Prostate gland (tissue), 2 donors: ENCODE data around the gene PRCC. TPM values are rescaled to one million over a fixed set of nuclear protein-coding genes. Genes with fewer than 3 reads are reported as not detected.
A peak's percentile ranks its signal among the peaks of the same experiment; 100 is the strongest.

ENCODE experiments used
- DNase-seq: peaks from one replicate; pipeline ENCODE4 v3.0.0-alpha.2; 2019; ENCODE audit warnings: low spot score
- H3K27ac ChIP-seq, 2 donors: fragments of 200-600 bp; sonication (generic); 2 replicates each; pipeline ENCODE4 v1.5.1; 2017 to 2019
- H3K27me3 ChIP-seq: fragments of 200-600 bp; sonication (generic); replicated peaks from 2 replicates; pipeline ENCODE4 v1.5.1; 2019; ENCODE audit not compliant: insufficient read depth
- H3K36me3 ChIP-seq, 2 donors: fragments of 200-600 bp; sonication (generic); 1 replicate in 1 of 2; 2 replicates in 1 of 2; pipeline versions ENCODE4 v1.5.1 to v1.8.1; 2017 to 2019
- H3K4me1 ChIP-seq: fragments of 200-600 bp; sonication (generic); replicated peaks from 2 replicates; pipeline ENCODE4 v1.5.1; 2019
- H3K4me3 ChIP-seq, 2 donors: fragments of 200-600 bp; sonication (generic); 2 replicates each; pipeline ENCODE4 v1.5.1; 2017 to 2019
- H3K9me3 ChIP-seq: fragments of 200-600 bp; sonication (generic); 2 replicates; pipeline ENCODE4 v1.5.1; 2017
- CTCF ChIP-seq, 4 experiments: fragments of 200-600 bp in 2 of 4; fragments of 450-650 bp in 2 of 4; sonication (generic) in 2 of 4; IDR thresholded peaks; 1 replicate in 3 of 4; 2 replicates in 1 of 4; pipeline ENCODE4 v1.5.1; 2016 to 2019; ENCODE audit warnings: antibody characterized with exemption in 4 of 4, mild to moderate bottlenecking in 2 of 4, moderate library complexity in 2 of 4
- POLR2A ChIP-seq: fragments of 450-650 bp; IDR thresholded peaks from one replicate; pipeline ENCODE4 v1.6.1; 2016; ENCODE audit warnings: antibody characterized with exemption, mild to moderate bottlenecking
- POLR2AphosphoS5 ChIP-seq: sonication (generic); formaldehyde crosslinking; IDR thresholded peaks from one replicate; pipeline ENCODE4 v1.6.1; 2017; ENCODE audit warnings: antibody characterized with exemption
- WGBS: methylation state at CpG from one replicate; pipeline ENCODE4 v1.1.5; 2018; 5-methylcytosine and 5-hydroxymethylcytosine counted together
- intact Hi-C: fragments of 100-400 bp; cut with DNase I; formaldehyde crosslinking; loops from one replicate; pipeline ENCODE4 v1.14.2; 2022
- total RNA-seq, 2 donors: library from RNA; depleted of rRNA; stranded (reverse); fragments of >200 nt; gene quantifications; one replicate each; pipeline ENCODE4 v1.1.0, GENCODE V29; 2016

Gene PRCC
- total RNA-seq, 2 donors from 2014 or later, result 33.0 to 61.5 TPM

GRCh38 chr1:156726549-156727226, 40.6 kb upstream of the PRCC start:
- Histone ChIP-seq H3K4me3 (peak overlapping the region; percentile 9 to 14), H3K27me3 (no peaks in the 10 kb centered on the region), H3K9me3 (no peaks in the 10 kb centered on the region), H3K27ac (no peak overlapping the region), H3K36me3 (peaks cover 0 to 8% of the 10 kb centered on the region in 2 donors), H3K4me1 (peaks cover 29% of the 10 kb centered on the region)
- intact Hi-C loops, result no loop called here
- peak in 3 of 4 experiments; percentile 32 to 57 (median 52) for TF ChIP-seq CTCF (IDR thresholded peaks at IDR 0.05)
- TF ChIP-seq POLR2AphosphoS5, result peak; percentile 5
- no peak for TF ChIP-seq POLR2A
- DNase-seq, result no peak
- WGBS, result 41% methylated on average over 15 of the region's 15 CpGs

GRCh38 chr1:156727492-156727891, 39.8 kb upstream of the PRCC start:
- intact Hi-C loops, result no loop called here
- Histone ChIP-seq H3K27ac (peak overlapping the region; percentile 94 to 97), H3K27me3 (no peaks in the 10 kb centered on the region), H3K4me3 (peak overlapping the region; percentile 68), H3K9me3 (no peaks in the 10 kb centered on the region), H3K4me1 (peaks cover 29% of the 10 kb centered on the region), H3K36me3 (peaks cover 0 to 8% of the 10 kb centered on the region in 2 donors)
- TF ChIP-seq CTCF (IDR thresholded peaks at IDR 0.05) (no peak), POLR2AphosphoS5 (no peak), POLR2A (no peak)
- DNase-seq, result no peak
- WGBS, result 48% methylated on average over 7 of the region's 7 CpGs

GRCh38 chr1:156727926-156728598, 39.3 kb upstream of the PRCC start, which contains the start of gene METTL25B:
METTL25B (plus strand) TSS chr1:156728469; CDS start chr1:156729105, 636 bp downstream.
- peaks cover 0 to 3% of the 10 kb centered on the region in 2 donors for H3K36me3 ChIP-seq
- TF ChIP-seq POLR2AphosphoS5 (no peak), CTCF (IDR thresholded peaks at IDR 0.05) (peak in 2 of 4 experiments; percentile 3 to 12), POLR2A (no peak)
- under 1% methylated on average over 34 of the region's 46 CpGs for WGBS
- peak; percentile 73 for DNase-seq
- intact Hi-C loops, result no loop called here
- H3K27ac ChIP-seq, result peak within 1 kb of the TSS; percentile 94 to 97
- peak within 1 kb of the TSS; percentile 68 for H3K4me3 ChIP-seq
- peaks cover 29% of the 10 kb centered on the region for H3K4me1 ChIP-seq
- H3K27me3 ChIP-seq, result no peaks in the 10 kb centered on the region
- no peaks in the 10 kb centered on the region for H3K9me3 ChIP-seq

- WGBS, result under 1% methylated on average over 52 of the region's 57 CpGs
- H3K4me1 ChIP-seq, result peaks cover 29% of the 10 kb centered on the region
Observed at GRCh38 chr1:156728599-156729462, 38.5 kb upstream of the PRCC start, which contains the start of gene ISG20L2. ISG20L2 (minus strand) TSS chr1:156728766; CDS start chr1:156727652, 1,114 bp downstream.

More at GRCh38 chr1:156728599-156729462, 38.5 kb upstream of the PRCC start, which contains the start of gene ISG20L2:
- TF ChIP-seq CTCF (IDR thresholded peaks at IDR 0.05) (peak in 1 of 4 experiments; percentile 5), POLR2A (peak; percentile 52), POLR2AphosphoS5 (peak; percentile 83)
- intact Hi-C loops, result no loop called here
- no peaks in the 10 kb centered on the region for H3K27me3 ChIP-seq
- peak within 1 kb of the TSS; percentile 94 to 97 for H3K27ac ChIP-seq
- DNase-seq, result peak; percentile 97
- no peaks in the 10 kb centered on the region for H3K9me3 ChIP-seq
- H3K4me3 ChIP-seq, result peak within 1 kb of the TSS; percentile 68
- no peaks in the 10 kb centered on the region for H3K36me3 ChIP-seq
